SH-SY5Y (cell line): ENCODE data around the gene COL13A1.

ENCODE experiments used
- GATA2 ChIP-seq: IDR thresholded peaks from 2 replicates; pipeline ENCODE4 v1.6.1; 2011; ENCODE audit warnings: mild to moderate bottlenecking, low read depth, low read length
- GATA3 ChIP-seq: IDR thresholded peaks from 2 replicates; pipeline ENCODE4 v1.6.1; 2011; ENCODE audit warnings: low read depth, mild to moderate bottlenecking, low read length, moderate library complexity

- no peak for TF ChIP-seq GATA3
- no peak for TF ChIP-seq GATA2
Measured at GRCh38 chr10:69869291-69869961, 67.7 kb downstream of the COL13A1 start.
